Activated T-helper 1 cell treated with anti-CD3 and anti-CD28 coated beads, Interleukin-12 subunit alpha, Interleukin-12 subunit beta, Interleukin-2, Interleukin-4 antibody, amounts not matched to agents 30 ng/mL and 10 ng/mL and 1 ng/mL, durations not matched to agents 14 hours and 24 hours and 36 hours (primary cell): ENCODE data around the gene GRID2. TPM values are rescaled to one million over a fixed set of nuclear protein-coding genes. Genes with fewer than 3 reads are reported as not detected.

Experiments used
- DNase-seq: peaks from one replicate; pipeline ENCODE4 v3.0.0; 2021; ENCODE audit warnings: low spot score
- H3K27ac Mint-ChIP-seq: one replicate; pipeline ENCODE4 v1.8.0; 2021; ENCODE audit warnings: mild to moderate bottlenecking, mixed read lengths
- H3K27me3 Mint-ChIP-seq: one replicate; pipeline ENCODE4 v1.8.0; 2022; ENCODE audit warnings: mild to moderate bottlenecking, moderate library complexity, mixed read lengths; ENCODE audit not compliant: insufficient read depth
- H3K36me3 Mint-ChIP-seq: one replicate; pipeline ENCODE4 v1.8.0; 2021; ENCODE audit warnings: low read depth, mixed read lengths
- H3K4me1 Mint-ChIP-seq: one replicate; pipeline ENCODE4 v1.8.0; 2021; ENCODE audit warnings: low read depth, mixed read lengths
- H3K4me3 Mint-ChIP-seq: one replicate; pipeline ENCODE4 v1.8.0; 2021; ENCODE audit warnings: mild to moderate bottlenecking, moderate library complexity, mixed read lengths
- H3K9me3 Mint-ChIP-seq: one replicate; pipeline ENCODE4 v1.8.0; 2021; ENCODE audit warnings: mixed read lengths
- intact Hi-C: fragments of 100-400 bp; cut with micrococcal nuclease; formaldehyde crosslinking; loops from one replicate; pipeline ENCODE4 v1.15.1; 2024
- total RNA-seq: library from RNA; stranded (reverse); gene quantifications from 2 replicates; pipeline ENCODE4 v1.2.3, GENCODE V29; 2022

The GRID2 gene
- total RNA-seq, 1 donor from 2014 or later = not detected

DNA sequence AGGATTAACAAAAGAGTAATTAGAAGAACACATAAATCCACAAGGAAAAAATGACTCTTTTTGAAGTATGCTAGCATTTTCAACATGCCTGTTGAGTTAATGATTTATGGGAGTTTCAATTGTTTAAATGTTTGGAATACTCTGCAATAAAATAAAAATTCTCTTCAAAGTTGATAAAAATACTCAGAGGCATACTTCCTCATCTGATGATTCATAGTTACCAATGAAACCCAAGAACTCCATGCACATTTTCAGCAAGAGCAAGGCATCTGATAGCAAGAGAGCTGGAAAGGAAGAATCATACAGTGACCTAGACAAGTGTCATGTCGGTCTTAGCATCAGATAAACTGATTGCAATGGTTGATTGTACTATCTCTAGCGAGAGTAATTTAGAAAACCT is 1081.1 kb downstream of the GRID2 start:
- no peak for DNase-seq
- intact Hi-C loops = no loop called here
- Mint-ChIP-seq H3K4me3 (no peak overlapping the region), H3K36me3 (no peaks in the 10 kb centered on the region), H3K27me3 (no peaks in the 10 kb centered on the region), H3K9me3 (peaks cover 2% of the 10 kb centered on the region), H3K27ac (no peak overlapping the region), H3K4me1 (no peaks in the 10 kb centered on the region)

DNA sequence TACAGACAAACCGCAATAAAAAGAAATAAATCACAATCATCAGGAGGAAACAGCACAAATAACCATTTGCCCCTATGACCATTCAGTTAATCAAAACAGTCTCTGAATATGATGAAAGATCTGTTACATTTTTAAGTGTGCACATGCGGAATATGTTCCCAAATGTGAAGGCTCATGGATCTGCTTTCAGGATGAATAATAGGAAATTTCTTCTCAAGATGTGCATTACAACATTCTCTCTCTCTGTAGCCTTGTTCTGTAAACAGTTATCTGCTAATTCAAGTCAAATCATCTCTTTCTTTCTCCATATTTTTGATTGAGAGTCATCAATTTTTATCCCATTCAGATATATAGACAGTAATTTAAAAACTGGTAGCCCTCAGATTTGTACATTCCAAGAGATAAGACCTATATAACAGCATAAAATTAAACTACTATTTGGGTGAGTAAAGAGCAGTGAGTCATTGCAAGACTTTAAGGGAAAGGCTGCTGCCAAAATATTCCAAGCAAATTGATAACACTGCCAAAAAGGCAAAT is 1090.8 kb downstream of the GRID2 start:
- intact Hi-C loops = no loop called here
- Mint-ChIP-seq H3K4me1 (no peaks in the 10 kb centered on the region), H3K27ac (no peak overlapping the region), H3K36me3 (no peaks in the 10 kb centered on the region), H3K9me3 (no peaks in the 10 kb centered on the region), H3K4me3 (no peak overlapping the region), H3K27me3 (no peaks in the 10 kb centered on the region)
- no peak for DNase-seq

GRCh38 chr4:93396272-93396671 is 1092.5 kb downstream of the GRID2 start:
- no peaks in the 10 kb centered on the region for H3K27me3 Mint-ChIP-seq
- intact Hi-C loops = no loop called here
- H3K4me1 Mint-ChIP-seq = no peaks in the 10 kb centered on the region
- H3K4me3 Mint-ChIP-seq = no peak overlapping the region
- H3K9me3 Mint-ChIP-seq = no peaks in the 10 kb centered on the region
- H3K36me3 Mint-ChIP-seq = no peaks in the 10 kb centered on the region
- no peak overlapping the region for H3K27ac Mint-ChIP-seq
- no peak for DNase-seq

- Mint-ChIP-seq H3K4me3 (no peak overlapping the region), H3K9me3 (no peaks in the 10 kb centered on the region), H3K36me3 (no peaks in the 10 kb centered on the region), H3K27ac (no peak overlapping the region), H3K27me3 (no peaks in the 10 kb centered on the region), H3K4me1 (no peaks in the 10 kb centered on the region)
- intact Hi-C loops = no loop called here
- DNase-seq = no peak
Observed at GRCh38 chr4:93403571-93403970, 1099.8 kb downstream of the GRID2 start.

GRCh38 chr4:93407493-93408275 is 1103.9 kb downstream of the GRID2 start:
- no peak overlapping the region for H3K4me3 Mint-ChIP-seq
- no peak for DNase-seq
- H3K27me3 Mint-ChIP-seq = no peaks in the 10 kb centered on the region
- no peaks in the 10 kb centered on the region for H3K36me3 Mint-ChIP-seq
- H3K4me1 Mint-ChIP-seq = no peaks in the 10 kb centered on the region
- H3K9me3 Mint-ChIP-seq = no peaks in the 10 kb centered on the region
- no peak overlapping the region for H3K27ac Mint-ChIP-seq
- intact Hi-C loops = no loop called here

- H3K9me3 Mint-ChIP-seq = no peaks in the 10 kb centered on the region
- H3K4me1 Mint-ChIP-seq = no peaks in the 10 kb centered on the region
- DNase-seq = no peak
- H3K4me3 Mint-ChIP-seq = no peak overlapping the region
- no peaks in the 10 kb centered on the region for H3K36me3 Mint-ChIP-seq
- no peak overlapping the region for H3K27ac Mint-ChIP-seq
- intact Hi-C loops = no loop called here
- H3K27me3 Mint-ChIP-seq = no peaks in the 10 kb centered on the region
Observed at GRCh38 chr4:93409035-93409434, 1105.3 kb downstream of the GRID2 start.

DNA sequence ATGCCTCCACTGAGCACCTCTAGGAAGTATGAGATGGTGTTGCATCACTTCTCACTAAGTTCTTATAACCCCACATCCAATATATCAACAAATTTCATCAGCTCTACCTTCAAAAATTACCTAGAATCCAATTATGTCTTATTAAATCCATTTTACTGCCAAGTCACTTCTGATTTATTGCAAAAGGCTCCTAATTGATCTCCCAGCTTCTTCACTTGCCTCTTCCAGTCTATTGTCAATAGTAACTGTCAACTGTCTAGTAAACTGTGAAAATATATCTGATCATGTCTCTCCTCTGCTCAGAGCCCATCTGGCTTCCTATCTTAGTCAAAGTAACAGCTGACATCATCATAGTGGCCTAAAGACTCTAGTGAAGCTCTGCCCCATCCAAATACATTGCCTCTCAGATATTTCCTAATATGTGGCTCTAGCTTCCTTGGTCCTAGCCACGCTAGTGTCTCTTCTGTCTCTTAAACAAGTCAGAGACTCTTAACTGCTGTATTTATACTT is 1110.3 kb downstream of the GRID2 start:
- Mint-ChIP-seq H3K4me3 (no peak overlapping the region), H3K27me3 (peaks cover 1% of the 10 kb centered on the region), H3K4me1 (no peaks in the 10 kb centered on the region), H3K27ac (no peak overlapping the region), H3K9me3 (no peaks in the 10 kb centered on the region), H3K36me3 (no peaks in the 10 kb centered on the region)
- DNase-seq = no peak
- intact Hi-C loops = no loop called here

DNA sequence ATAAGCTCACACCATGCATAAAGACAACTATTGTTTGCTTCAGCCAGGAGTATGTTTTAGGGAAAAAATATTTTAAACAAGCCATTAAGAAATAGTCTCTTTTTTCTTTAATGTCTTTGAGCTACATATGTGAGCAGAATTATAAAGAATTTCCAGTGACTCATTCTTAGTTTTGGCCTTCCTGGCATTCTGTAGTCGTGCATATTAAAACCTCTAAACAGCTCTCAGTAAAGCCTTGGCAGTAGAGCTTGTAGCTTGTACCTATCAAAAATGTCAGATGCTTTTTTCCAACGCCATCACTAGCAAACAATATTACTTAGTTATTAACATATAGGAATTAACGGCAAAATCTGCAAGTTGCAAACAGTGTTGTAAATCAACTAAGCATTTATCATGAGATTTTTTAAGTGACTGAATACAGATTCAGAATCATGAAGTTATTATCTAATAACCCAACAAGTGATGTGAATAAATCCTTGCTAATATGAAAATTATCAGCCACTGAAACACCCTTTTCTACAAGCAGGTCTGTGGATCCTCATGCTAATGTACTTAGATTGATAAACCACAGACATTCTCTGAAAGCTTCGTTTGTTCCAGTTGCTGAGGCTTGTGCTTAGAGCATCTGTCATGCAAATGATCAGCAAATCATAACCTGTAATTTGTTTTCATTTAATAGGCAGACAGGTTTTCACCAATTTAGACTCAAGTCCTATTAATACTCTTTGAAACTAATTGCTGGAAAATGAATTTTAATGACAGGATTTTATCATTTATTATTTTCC is 1112.8 kb downstream of the GRID2 start:
- Mint-ChIP-seq H3K27me3 (peaks cover 1% of the 10 kb centered on the region), H3K4me1 (no peaks in the 10 kb centered on the region), H3K4me3 (no peak overlapping the region), H3K36me3 (no peaks in the 10 kb centered on the region), H3K9me3 (no peaks in the 10 kb centered on the region), H3K27ac (no peak overlapping the region)
- DNase-seq = no peak
- intact Hi-C loops = no loop called here

DNA sequence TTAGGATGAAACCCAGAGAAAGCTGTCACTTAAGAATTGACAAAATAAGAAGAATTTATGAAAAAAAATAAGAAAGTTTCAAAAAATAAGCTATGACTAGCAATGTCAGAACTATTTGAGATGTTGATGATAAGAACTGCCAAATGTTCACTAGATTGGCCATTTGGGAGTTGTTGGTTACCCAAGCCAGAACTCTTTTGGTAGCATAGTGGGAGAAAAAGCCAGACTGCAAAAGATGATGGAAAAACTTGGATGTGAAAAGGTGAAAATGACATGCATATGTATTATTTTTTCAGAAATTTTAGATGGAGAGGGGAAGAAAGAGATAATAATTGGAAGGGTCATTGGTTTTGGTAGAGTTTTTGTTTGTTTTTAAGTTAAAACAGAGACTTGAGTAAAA is 1127.6 kb downstream of the GRID2 start:
- H3K27ac Mint-ChIP-seq = no peak overlapping the region
- no peaks in the 10 kb centered on the region for H3K27me3 Mint-ChIP-seq
- H3K36me3 Mint-ChIP-seq = no peaks in the 10 kb centered on the region
- no peaks in the 10 kb centered on the region for H3K9me3 Mint-ChIP-seq
- intact Hi-C loops = no loop called here
- no peaks in the 10 kb centered on the region for H3K4me1 Mint-ChIP-seq
- DNase-seq = no peak
- H3K4me3 Mint-ChIP-seq = no peak overlapping the region

DNA sequence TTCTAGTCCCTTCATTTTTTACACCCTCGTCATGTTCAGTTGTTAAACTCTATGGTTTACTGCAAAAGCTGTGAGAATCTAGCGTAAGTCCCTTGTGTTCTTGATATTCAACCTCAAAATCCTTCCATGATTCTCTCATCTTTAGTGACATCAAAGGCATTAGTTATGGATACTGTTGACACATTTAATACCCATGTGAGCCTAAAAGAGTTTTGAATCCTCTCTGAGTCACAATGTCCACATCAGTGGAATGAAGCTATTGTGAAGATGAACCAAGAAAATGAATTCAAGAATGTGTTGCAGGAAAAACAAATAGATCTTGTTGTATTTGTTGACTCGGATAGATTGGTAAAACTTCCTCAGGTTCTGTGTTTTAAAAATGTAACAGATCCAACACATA is 1130.1 kb downstream of the GRID2 start:
- Mint-ChIP-seq H3K27ac (no peak overlapping the region), H3K9me3 (peaks cover 4% of the 10 kb centered on the region), H3K36me3 (no peaks in the 10 kb centered on the region), H3K27me3 (no peaks in the 10 kb centered on the region), H3K4me1 (no peaks in the 10 kb centered on the region), H3K4me3 (no peak overlapping the region)
- intact Hi-C loops = no loop called here
- DNase-seq = no peak

DNA sequence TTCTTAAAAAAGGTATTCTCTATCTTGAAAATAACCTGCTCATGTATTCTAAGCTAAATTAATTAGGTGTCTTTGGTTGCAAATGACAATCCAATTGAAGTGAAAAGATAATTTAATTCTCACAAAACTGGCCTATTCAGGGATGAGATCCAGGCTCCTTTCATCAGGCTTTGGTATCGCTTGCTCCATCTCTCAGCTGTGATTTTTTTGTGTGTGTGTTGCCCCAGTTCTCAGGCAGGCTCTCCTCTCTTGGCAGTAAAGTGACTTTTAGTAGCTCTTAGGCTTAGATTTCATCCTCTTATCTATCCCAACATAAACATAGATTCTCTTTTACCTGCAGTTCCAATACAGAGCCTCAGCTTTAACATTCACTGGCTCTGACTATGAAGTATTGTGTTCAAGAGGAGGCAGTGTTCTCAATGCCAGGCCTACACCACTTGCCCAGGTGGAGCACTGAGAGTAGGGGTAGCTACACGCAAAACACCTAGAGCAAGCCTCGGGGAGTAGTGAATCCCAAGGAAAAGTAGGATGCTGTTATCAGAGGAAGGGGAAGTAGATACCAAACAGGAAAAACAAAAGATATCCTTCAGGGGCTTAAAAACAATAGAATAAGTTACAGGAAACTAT is 1132.3 kb downstream of the GRID2 start:
- no peaks in the 10 kb centered on the region for H3K4me1 Mint-ChIP-seq
- H3K9me3 Mint-ChIP-seq = peaks cover 4% of the 10 kb centered on the region
- no peaks in the 10 kb centered on the region for H3K27me3 Mint-ChIP-seq
- intact Hi-C loops = no loop called here
- H3K36me3 Mint-ChIP-seq = no peaks in the 10 kb centered on the region
- H3K27ac Mint-ChIP-seq = no peak overlapping the region
- DNase-seq = no peak
- no peak overlapping the region for H3K4me3 Mint-ChIP-seq

GRCh38 chr4:93437991-93438390 is 1134.2 kb downstream of the GRID2 start:
- Mint-ChIP-seq H3K27ac (no peak overlapping the region), H3K36me3 (no peaks in the 10 kb centered on the region), H3K27me3 (no peaks in the 10 kb centered on the region), H3K4me1 (no peaks in the 10 kb centered on the region), H3K9me3 (peaks cover 4% of the 10 kb centered on the region), H3K4me3 (no peak overlapping the region)
- intact Hi-C loops = no loop called here
- no peak for DNase-seq

DNA sequence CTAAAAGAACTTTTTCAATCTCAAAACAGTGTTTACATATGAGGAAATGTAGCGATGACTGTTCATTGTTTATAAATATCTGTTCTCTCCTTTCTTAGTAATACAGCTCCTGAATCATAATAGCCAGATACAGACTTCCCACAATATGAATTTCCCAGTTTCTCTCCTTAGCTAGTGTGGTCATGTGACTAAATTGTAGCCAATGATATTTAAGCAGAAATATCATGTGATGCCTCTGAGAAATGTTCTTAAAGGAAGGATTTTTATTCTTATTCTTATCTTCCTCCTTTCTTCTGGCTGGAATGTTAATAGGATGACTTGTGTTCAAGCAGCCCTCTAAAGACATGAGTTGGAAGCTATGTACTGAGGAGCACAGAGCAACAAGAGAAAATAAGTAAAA is 1141.1 kb downstream of the GRID2 start:
- Mint-ChIP-seq H3K4me3 (no peak overlapping the region), H3K36me3 (no peaks in the 10 kb centered on the region), H3K27me3 (no peaks in the 10 kb centered on the region), H3K9me3 (no peaks in the 10 kb centered on the region), H3K4me1 (no peaks in the 10 kb centered on the region), H3K27ac (no peak overlapping the region)
- DNase-seq = no peak
- intact Hi-C loops = no loop called here
